Measurements from ENCODE around the gene SASH1. TPM values are rescaled to one million over a fixed set of nuclear protein-coding genes. Genes with fewer than 3 reads are reported as not detected.

Gene SASH1
- total RNA-seq, 1 experiment from 2014 or later, result 33.2 TPM

- Histone ChIP-seq H3K14ac (ENCODE audit: insufficient read depth, low read length) (no peak overlapping the region), H3K9me3 (ENCODE audit: control insufficient read depth, low read depth, low read length) (no peaks in the 10 kb centered on the region), H3K4me2 (ENCODE audit: insufficient read depth, insufficient read length, low read length) (no peak overlapping the region), H3K23me2 (ENCODE audit: insufficient read length, low read depth, low read length, poor library complexity, severe bottlenecking) (no peaks in the 10 kb centered on the region), H2BK15ac (ENCODE audit: low read depth, low read length) (no peak overlapping the region), H2BK20ac (ENCODE audit: low read depth, low read length, poor library complexity, severe bottlenecking) (no peak overlapping the region), H3K23ac (ENCODE audit: insufficient read length, low read depth, low read length) (no peak overlapping the region), H2BK5ac (ENCODE audit: insufficient read length, low read length) (no peak overlapping the region), H3K56ac (ENCODE audit: insufficient read length, low read depth, low read length) (no peak overlapping the region), H4K20me1 (ENCODE audit: control insufficient read depth, insufficient read depth, insufficient read length) (no peaks in the 10 kb centered on the region), H4K8ac (replicated peaks; ENCODE audit: insufficient read length, low read depth, low read length) (no peak overlapping the region), H3K79me2 (ENCODE audit: insufficient read depth, low read length) (no peaks in the 10 kb centered on the region), H3K9ac (ENCODE audit: extremely low read depth, insufficient read length, low read length) (no peak overlapping the region), H3K4me1 (ENCODE audit: insufficient read depth, low read length) (peaks cover 8% of the 10 kb centered on the region; the same call in 1 of the 2 replicates), H3K4ac (ENCODE audit: low read depth, low read length) (no peak overlapping the region), H4K5ac (ENCODE audit: insufficient read length, low read depth, low read length) (no peak overlapping the region), H3T11ph (ENCODE audit: low read length) (no peak overlapping the region), H3K27me3 (ENCODE audit: insufficient read depth, low read length) (no peaks in the 10 kb centered on the region), H4K91ac (ENCODE audit: insufficient read length, low read depth, low read length) (no peak overlapping the region), H2BK12ac (ENCODE audit: insufficient read length, low read depth, low read length) (no peak overlapping the region), H3K27ac (ENCODE audit: insufficient read length, low read depth, low read length) (no peak overlapping the region), H3K79me1 (ENCODE audit: insufficient read depth, low read depth, low read length, poor library complexity, severe bottlenecking) (no peaks in the 10 kb centered on the region), H3K18ac (ENCODE audit: insufficient read length, low read depth, low read length) (no peak overlapping the region), H2AK5ac (ENCODE audit: insufficient read length, low read length) (no peak overlapping the region), H2BK120ac (ENCODE audit: low read depth, low read length, poor library complexity, severe bottlenecking) (no peak overlapping the region), H2AFZ (ENCODE audit: low read length) (no peak overlapping the region)
- Mint-ChIP-seq H3K9me3 (peaks cover 6% of the 10 kb centered on the region in 2 experiments; a peak in 4 of 5 replicates), H3K27me3 (ENCODE audit: low read depth) (no peaks in the 10 kb centered on the region; the same call in 1 of the 2 replicates), H3K4me3 (no peak overlapping the region), H3K4me1 (peaks cover 37 to 40% of the 10 kb centered on the region in 2 experiments), H3K27ac (no peak overlapping the region), H3K36me3 (ENCODE audit: insufficient read depth in 1 of 3, low read depth in 3 of 3) (peaks cover under 1 to 6% (median 4%) of the 10 kb centered on the region in 3 experiments; a peak in 5 of 7 replicates)
- whole genome bisulfite sequencing (ENCODE audit: extremely low coverage, insufficient read length, low lambda C conversion rate), result no CpG with 5 or more reads among the region's 6 CpGs
- no peak for DNase-seq
- TF ChIP-seq CTCF (conservative IDR thresholded peaks at IDR 0.05), result no peak
These were observed 252.9 kb downstream of the SASH1 start for GRCh38 chr6:148595550-148595949.
